Lung (tissue), 12 donors: ENCODE measurements around the gene DRC7. TPM values are rescaled to one million over a fixed set of nuclear protein-coding genes. Genes with fewer than 3 reads are reported as not detected.

Experiments used
- ATAC-seq: fragments of 200-7000 bp; cut with Tn5 transposase; one replicate; pipeline ENCODE4 v1.9.1; 2020; ENCODE audit warnings: moderate number of reproducible peaks; ENCODE audit not compliant: insufficient read depth, low FRiP score
- DNase-seq, 3 donors: peaks; one replicate each; pipeline ENCODE4 v3.0.0-alpha.2; 2013 to 2017
- H3K27ac ChIP-seq, 2 donors: one replicate each; pipeline ENCODE4 v1.5.1; 2013; ENCODE audit warnings: mild to moderate bottlenecking in 2 of 2, moderate library complexity in 2 of 2, control low read depth in 1 of 2, inconsistent platforms in 1 of 2, low read depth in 1 of 2, low read length in 1 of 2
- H3K27me3 ChIP-seq, 3 donors: one replicate each; pipeline ENCODE4 v1.5.1; 2013; ENCODE audit warnings: low read length in 2 of 3; ENCODE audit not compliant: control insufficient read depth in 3 of 3, insufficient read depth in 3 of 3
- H3K36me3 ChIP-seq, 4 donors: one replicate each; pipeline ENCODE4 v1.5.1; 2013; ENCODE audit warnings: low read length in 4 of 4, mild to moderate bottlenecking in 1 of 4, moderate library complexity in 1 of 4; ENCODE audit not compliant: control insufficient read depth in 4 of 4, insufficient read depth in 4 of 4
- H3K4me1 ChIP-seq, 5 donors: one replicate each; pipeline ENCODE4 v1.5.1; 2013; ENCODE audit warnings: low read length in 5 of 5, mild to moderate bottlenecking in 2 of 5, moderate library complexity in 1 of 5; ENCODE audit not compliant: control insufficient read depth in 5 of 5, insufficient read depth in 5 of 5
- H3K4me3 ChIP-seq: one replicate; pipeline ENCODE4 v1.5.1; 2013; ENCODE audit warnings: mild to moderate bottlenecking, control low read depth, moderate library complexity
- H3K9ac ChIP-seq, 2 donors: one replicate each; pipeline ENCODE4 v1.5.1; 2013; ENCODE audit warnings: low read length in 2 of 2, control low read depth in 1 of 2; ENCODE audit not compliant: insufficient read depth in 1 of 2
- H3K9me3 ChIP-seq, 4 donors: one replicate each; pipeline ENCODE4 v1.5.1; 2013; ENCODE audit warnings: low read length in 3 of 4, mild to moderate bottlenecking in 1 of 4, moderate library complexity in 1 of 4; ENCODE audit not compliant: control insufficient read depth in 4 of 4, insufficient read depth in 3 of 4
- CTCF ChIP-seq: IDR thresholded peaks from 2 replicates; pipeline ENCODE4 v1.5.1; 2012; ENCODE audit warnings: mild to moderate bottlenecking; ENCODE audit errors: control extremely low read depth, extremely low read depth
- WGBS, 2 donors: extraction: QIAGEN DNeasy Blood & Tissue Kit; methylation state at CpG; one replicate each; pipeline ENCODE4 v1.1.7; 2013; 5-methylcytosine and 5-hydroxymethylcytosine counted together
- polyA plus RNA-seq, 2 donors: library from polyadenylated mRNA; stranded (reverse); fragments of 200-250 nt; gene quantifications; one replicate each; pipeline ENCODE4 v1.2.1, GENCODE V29; 2013
- total RNA-seq, 2 donors: library from RNA; depleted of rRNA in 1 of 2; stranded (reverse); fragments of >200 nt in 1 of 2; gene quantifications; one replicate each; pipeline ENCODE4 v1.2.1, GENCODE V29; 2014 to 2021
- donor health status: control.
- donor health status: control.
- donor health status: Bipolar disorder and iron deficiency.
- donor health status: healthy.
- donor health status: DM: yes; HTN: yes; CAD: no.

DRC7 gene
- total and polyA plus RNA-seq, 4 donors: 2.5 to 10.9 (median 6.4) TPM

- Histone ChIP-seq H3K9me3 (no peaks in the 10 kb centered on the region), H3K4me3 (no peak overlapping the region), H3K4me1 (peaks cover 0 to 27% (median 4%) of the 10 kb centered on the region in 5 donors), H3K27me3 (no peaks in the 10 kb centered on the region), H3K9ac (peak overlapping the region in 1 of 2 donors; percentile 49), H3K27ac (no peak overlapping the region), H3K36me3 (no peaks in the 10 kb centered on the region)
- 68 to 71% methylated on average over 11 of the region's 11 CpGs for WGBS, 2 donors
- DNase-seq (peak; percentile 35 to 43 (median 42)), ATAC-seq (no peak)
- no peak for TF ChIP-seq CTCF
Observed at GRCh38 chr16:57704011-57704904, 9.7 kb downstream of the DRC7 start.

DNA sequence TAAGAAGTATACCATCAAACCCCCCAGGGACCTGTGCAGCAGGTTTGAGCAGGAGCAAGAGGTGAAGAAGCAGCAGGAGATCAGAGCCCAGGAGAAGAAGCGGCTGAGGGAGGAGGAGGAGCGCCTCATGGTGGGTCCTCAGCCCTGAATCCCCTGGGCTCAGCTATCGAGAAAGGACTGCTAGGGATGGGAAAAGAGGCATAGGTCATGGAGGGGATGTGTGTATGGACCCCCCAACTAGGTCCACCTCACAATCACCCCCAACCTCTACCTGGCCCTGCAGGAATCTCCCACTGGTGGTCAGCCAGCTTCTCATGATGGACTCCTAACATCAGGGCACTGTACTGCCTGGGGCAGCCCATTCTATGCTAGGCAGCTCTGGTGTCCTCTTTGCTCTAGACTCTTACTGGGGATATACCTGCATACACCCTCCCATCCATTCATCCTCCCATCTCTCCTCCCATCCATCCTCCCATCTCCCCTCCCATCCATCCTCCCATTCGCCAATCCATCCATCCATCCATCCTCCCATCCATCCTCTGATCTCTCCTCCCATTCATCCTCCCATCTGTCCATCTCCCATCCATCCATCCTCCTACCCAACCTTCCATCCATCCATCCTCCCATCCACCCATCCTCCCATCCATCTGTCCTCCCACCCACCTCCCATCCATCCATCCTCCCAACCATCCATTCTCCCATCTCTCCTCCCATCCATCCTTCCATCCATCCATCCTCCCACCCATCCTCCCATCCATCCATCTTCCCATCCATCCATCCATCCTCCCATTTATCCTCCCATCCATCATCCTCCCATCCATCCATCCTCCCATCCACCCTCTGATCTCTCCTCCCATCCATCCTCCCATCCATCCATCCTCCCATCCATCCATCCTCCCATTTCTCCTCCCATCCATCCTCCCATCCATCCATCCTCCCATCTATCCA is 10.6 kb downstream of the DRC7 start:
- ATAC-seq (no peak), DNase-seq (no peak)
- Histone ChIP-seq H3K27ac (no peak overlapping the region), H3K9me3 (no peaks in the 10 kb centered on the region), H3K36me3 (no peaks in the 10 kb centered on the region), H3K9ac (peak overlapping the region in 1 of 2 donors; percentile 49), H3K27me3 (no peaks in the 10 kb centered on the region), H3K4me1 (peaks cover 0 to 27% (median 4%) of the 10 kb centered on the region in 5 donors), H3K4me3 (no peak overlapping the region)
- no peak for TF ChIP-seq CTCF
- WGBS, 2 donors: 91 to 98% methylated on average over 4 of the region's 4 CpGs

DNA sequence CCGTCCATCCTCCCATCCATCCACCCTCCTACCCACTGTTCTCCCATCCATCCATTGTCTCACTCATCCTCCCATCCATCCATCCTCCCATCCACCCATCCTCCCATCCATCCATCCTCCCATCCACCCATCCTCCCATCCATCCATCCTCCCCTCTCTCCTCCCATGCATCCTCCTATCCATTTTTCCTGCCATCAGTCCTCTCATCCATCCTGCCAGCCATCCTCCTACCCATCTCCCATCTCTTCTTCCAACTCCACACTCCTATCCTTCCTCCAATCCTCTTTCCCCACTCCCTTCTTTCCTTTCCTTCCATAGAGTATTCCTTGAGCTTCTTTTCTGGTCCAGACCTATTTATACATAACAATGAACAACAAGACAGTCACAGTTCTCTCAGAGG is 12.1 kb downstream of the DRC7 start:
- no peak overlapping the region for H3K4me3 ChIP-seq
- no peak overlapping the region for H3K27ac ChIP-seq
- ATAC-seq: no peak
- TF ChIP-seq CTCF: no peak
- peaks cover 0 to 2% (median 0%) of the 10 kb centered on the region in 3 donors for H3K27me3 ChIP-seq
- no peak overlapping the region for H3K9ac ChIP-seq
- H3K36me3 ChIP-seq: no peaks in the 10 kb centered on the region
- H3K9me3 ChIP-seq: no peaks in the 10 kb centered on the region
- no peak for DNase-seq
- H3K4me1 ChIP-seq: peaks cover 0 to 16% (median under 1%) of the 10 kb centered on the region in 5 donors
- 80 to 83% methylated on average over 1 of the region's 1 CpG for WGBS, 2 donors
